ENCODE measurements around the gene CTXND2.
"Not testable (repeated sequence)": the region's sequence is repeated elsewhere in the genome, so short reads cannot be mapped to it uniquely, and the experiment has no call there.

Gene CTXND2

DNA sequence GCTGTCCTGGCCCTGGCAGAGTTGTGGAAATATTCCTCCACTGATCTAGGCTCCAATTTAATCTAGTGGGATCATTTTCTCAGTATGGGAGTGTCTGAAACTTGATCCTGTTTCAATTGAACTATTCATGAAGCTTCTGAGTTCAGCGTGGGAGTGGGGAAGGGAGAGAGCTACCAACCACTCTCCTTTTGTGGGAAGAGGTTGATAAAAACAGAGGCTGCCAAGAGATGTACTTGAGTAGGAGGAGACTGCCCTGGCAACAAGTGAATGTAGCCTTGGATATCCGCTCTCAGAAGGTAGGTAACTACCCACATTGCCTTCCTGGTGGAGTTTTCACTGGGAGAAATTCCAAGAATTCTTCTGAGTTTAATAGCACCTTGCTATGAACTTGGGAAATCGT, at the start of gene CTXND2:
Gene CTXND2 (plus strand): TSS at position 119 of the 400 bp plus-strand sequence. CDS start 25,179 bp downstream, outside the sequence.
- DNase-seq, result no peak

DNA sequence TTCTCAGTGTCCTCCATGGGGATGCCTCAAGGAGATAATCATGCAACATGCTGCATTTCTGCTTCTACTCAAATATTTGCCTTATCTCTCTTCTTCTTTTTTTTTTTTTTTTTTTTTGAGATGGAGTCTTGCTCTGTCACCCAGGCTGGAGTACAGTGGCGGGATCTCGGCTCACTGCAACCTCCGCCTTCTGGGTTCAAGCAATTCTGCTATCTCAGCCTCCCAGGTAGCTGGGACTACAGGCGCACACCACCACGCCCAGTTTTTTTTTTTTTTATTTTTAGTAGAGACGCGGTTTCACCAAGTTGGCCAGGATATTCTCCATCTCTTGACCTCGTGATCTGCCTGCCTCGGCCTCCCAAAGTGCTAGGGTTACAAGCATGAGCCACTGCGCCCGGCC, 46.1 kb upstream of the CTXND2 start:
- DNase-seq, result not testable (repeated sequence)

DNA sequence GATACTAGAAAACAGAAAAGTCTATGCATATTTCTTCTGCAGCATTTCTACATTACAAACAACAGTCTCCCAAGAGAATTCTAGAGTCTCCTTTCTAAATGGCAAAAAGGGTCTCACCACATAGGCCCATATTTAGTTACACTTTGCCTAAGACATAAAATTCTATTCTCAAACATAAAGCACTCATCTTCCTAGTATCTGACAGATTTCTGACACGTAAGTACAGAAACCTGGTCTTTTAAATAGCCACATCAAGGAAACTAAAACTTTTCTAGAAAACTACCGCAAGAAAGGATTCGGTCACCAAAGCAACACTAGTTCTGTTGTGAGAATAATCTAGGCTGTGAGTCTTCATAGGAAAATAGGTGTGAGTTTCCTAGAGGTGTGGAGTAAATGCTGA, 45.3 kb upstream of the CTXND2 start:
- no peak for DNase-seq

DNA sequence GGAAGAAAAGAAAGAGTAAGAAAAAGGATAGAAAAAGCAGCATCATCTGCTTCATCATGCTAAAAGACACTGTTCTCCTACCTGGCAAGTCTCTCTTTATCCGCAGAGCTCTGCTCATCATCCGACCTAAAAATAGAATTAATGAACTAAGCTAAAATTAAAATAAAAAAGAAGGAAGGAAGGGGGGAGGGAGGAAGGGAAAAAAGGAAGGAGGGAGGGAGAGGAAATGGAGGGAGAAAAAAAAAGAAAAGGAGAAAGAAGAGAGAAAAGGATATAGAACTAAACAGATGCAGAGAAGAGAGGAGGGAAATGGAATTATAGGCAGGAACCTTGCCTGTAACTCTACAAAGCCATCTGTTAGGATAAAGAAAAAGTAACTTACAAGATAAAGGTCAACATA, 44.6 kb upstream of the CTXND2 start:
- DNase-seq, result no peak

DNA sequence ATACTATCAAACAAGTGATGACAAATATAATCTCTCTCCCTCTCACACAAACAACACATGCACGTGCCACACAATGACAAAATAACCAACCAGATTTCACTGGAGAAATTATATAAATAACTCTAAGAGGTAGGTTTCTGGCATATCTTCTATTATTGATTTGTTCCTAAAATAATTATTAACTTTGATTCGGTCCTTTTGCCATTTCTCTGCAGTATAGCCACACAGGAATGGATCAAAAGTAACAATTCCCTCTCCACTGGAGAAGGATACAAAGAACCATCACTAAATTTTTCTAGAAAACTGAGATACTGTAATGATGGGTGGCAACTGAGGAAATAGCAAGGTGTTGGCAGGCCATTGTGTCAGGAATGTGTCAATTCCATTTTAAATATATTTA, 44.0 kb upstream of the CTXND2 start:
- DNase-seq, result no peak

DNA sequence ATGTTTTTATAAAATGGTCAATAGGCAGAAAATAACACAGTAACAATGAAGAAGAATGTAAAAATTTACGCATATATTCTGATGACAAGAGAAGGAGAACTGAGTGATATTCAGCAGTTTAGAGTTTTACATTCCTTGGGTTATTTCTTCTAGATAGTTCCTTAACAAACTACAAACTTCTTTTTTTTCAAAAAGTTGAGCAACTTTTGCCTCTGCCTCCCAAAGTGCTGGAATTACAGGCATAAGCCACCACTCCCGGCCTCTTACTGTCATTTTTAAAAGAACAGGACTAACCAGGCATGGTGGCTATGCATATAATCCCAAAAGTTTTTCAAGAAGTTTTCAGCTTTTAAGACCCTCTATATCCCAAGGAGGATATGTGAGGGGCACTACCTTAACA, 43.5 kb upstream of the CTXND2 start:
- peak; percentile 10 for DNase-seq

DNA sequence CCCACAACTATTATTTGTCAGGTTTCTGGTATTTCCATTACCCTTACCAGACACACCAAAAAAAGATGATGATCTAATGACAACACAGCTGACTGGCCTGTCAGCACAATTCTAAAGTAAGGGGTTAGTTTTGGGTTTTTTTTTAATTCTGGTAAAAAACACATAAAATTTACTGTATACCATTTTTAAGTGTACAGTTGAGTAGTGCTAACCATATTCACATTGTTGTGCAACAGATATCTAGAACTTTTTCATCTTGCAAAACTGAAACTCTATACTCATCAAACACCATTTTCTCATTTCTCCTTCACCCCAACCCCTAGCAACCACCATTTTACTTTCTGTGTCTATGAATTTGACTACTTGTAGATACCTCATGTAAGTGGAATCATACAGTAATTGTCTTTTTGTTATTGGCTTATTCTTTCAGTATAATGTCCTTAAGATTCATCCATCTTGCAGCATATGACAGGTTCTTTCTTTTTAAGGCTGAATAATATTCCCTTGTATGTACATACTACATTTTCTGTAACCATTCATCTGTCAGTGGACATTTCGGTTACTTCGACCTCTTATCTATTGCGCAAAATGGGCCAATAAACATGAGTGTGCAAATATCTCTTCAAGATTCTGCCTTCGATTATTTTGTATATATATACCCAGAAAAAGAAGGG, 40.3 kb upstream of the CTXND2 start:
- peak; percentile 27 for DNase-seq

DNA sequence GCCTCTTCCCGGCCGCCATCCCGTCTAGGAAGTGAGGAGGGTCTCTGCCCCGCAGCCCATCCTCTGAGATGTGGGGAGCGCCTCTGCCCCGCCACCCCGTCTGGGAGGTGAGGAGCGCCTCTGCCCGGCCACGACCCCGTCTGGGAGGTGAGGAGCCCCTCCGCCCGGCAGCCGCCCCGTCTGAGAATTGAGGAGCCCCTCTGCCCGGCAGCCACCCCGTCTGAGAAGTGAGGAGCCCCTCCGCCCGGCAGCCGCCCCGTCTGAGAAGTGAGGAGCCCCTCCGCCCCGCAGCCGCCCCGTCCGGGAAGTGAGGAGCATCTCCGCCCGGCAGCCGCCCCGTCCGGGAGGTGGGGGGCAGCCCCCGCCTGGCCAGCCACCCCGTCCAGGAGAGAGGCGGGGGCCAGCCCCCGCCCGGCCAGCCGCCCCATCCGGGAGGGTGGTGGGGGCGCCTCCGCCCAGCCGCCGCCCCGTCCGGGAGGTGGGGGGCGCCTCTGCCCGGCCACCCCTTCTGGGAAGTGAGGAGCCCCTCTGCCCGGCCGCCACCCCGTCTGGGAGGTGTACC, 36.1 kb upstream of the CTXND2 start:
- not testable (repeated sequence) for DNase-seq

DNA sequence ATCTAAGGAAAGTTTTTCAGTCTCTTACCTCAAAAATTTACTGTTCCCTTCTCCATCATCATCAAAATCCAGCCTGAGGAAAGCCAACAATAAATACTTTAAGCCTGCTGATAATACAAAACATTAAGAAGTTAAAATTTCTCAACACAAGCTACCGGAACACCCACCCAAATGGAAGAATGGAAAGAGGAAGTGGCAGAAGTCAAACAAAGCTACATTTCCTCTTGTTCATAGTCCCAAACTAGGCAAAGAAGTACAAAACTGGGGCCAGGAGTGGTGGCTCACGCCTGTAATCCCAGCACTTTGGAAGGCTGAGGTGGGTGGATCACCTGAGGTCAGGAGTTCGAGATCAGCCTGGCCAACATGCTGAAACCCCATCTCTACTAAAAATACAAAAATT, 34.2 kb upstream of the CTXND2 start:
- peak; percentile 68 for DNase-seq

DNA sequence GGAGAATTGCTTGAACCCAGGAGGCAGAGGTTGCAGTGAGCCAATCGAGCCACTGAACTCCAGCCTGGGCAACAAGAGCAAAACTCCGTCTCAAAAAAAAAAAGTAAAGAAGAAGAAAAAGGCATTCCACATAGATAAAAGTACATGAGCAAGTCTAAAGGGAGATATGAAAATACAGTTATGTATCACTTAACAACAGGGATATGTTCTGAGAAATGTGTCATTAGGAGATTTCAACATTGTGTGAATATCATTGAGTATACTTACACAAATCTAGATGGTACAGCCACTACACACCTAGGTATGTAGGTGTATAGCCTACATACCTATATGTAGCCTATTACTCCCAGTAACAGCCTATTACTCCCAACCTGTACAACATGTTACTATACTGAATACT, 23.2 kb upstream of the CTXND2 start:
- DNase-seq, result no peak

DNA sequence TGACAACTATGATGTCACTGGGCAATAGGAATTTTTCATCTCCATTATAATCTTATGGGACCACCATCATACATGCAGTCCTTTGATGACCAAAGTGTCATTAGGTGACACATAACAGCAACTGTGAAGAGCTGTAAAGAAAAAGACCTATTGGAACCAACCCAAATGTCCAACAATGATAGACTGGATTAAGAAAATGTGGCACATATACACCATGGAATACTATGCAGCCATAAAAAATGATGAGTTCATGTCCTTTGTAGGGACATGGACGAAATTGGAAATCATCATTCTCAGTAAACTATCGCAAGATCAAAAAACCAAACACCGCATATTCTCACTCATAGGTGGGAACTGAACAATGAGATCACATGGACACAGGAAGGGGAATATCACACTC, 22.7 kb upstream of the CTXND2 start:
- not testable (repeated sequence) for DNase-seq

DNA sequence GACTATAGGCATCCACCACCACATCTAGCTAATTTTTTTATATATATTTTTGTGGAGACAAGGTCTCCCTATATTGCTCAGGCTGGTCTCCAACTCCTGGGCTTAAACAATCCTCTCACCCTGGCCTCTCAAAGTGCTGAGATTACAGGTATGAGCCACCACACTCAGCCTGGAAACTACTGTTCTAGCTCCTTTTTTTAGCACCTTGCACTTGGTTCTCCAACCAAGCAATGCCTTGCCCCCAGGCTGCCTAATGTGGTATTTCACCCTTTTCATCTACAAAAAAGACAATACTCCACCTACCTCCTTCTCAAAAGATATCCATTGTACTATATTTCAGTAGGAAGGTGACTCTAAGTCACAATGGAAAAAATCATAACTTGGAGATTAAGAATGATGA, 17.3 kb upstream of the CTXND2 start:
- no peak for DNase-seq

DNA sequence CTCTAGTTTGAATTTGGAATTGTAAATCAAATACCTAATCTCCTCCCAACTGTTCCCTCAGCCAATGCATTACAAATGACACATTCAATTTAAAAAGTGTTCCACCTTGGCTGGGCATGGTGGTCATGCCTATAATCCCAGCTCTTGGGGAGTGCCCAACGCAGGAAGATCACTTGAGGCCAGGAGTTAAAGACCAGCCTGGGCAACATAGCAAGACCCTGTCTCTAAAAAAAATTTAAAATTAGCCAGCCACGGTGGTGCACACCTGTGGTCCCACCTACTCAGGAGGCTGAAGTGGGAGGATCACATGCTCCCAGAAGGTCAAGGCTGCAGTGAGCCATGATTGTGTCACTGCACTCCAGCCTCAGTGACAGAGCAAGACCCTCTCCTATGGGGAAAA, 14.4 kb upstream of the CTXND2 start:
- no peak for DNase-seq

DNA sequence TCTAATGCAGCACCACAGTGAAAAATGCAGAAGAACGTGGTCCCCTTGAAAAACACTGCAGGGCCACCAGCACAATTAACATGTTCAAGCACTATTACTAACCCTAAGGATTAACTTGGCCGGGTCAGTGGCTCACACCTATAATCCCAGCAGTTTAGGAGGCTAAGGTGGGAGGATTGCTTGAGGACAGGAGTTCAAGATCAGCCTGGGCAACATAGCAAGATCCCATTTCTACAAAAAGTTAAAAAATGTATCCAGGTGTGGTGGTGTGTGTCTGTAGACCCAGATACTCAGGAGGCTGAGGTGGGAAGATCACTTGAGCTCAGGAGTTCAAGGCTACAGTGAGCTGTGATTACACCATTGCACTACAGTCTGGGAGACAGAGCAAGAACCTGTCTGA, 13.4 kb upstream of the CTXND2 start:
- no peak for DNase-seq

DNA sequence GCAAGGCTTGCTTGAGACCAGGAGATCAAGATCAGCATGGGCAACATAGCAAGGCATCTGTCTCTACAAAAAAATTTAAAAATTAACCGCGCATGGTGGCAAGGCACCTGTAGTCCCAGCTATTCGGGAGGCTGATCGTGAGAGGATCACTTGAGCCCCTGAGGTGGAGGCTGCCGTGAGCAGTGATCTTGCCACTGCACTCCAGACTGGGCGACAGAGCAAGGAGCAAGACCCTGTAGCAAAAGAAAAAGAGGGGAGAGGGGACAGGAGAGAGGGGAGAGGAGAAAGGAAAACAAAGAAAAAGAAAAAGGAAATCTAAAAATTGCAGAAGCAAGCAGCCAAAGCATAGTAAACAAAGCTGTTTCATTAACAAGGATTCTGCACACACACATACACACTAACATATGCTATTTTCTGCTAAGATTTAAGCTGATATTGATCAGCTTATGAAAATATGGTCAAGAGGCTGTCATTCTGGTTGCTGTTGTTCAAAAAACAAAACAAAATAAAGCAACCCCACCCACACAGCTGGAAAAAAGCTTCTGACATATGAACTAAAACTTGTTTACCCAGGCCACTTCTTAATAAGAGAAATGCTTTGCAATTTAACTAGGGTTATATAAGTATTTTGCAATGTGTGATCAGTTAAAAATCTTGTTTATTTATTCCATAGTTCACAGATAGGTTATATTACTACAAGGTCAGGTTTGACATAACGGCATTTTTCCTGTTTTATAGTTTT, 12.3 kb upstream of the CTXND2 start:
- no peak for DNase-seq

DNA sequence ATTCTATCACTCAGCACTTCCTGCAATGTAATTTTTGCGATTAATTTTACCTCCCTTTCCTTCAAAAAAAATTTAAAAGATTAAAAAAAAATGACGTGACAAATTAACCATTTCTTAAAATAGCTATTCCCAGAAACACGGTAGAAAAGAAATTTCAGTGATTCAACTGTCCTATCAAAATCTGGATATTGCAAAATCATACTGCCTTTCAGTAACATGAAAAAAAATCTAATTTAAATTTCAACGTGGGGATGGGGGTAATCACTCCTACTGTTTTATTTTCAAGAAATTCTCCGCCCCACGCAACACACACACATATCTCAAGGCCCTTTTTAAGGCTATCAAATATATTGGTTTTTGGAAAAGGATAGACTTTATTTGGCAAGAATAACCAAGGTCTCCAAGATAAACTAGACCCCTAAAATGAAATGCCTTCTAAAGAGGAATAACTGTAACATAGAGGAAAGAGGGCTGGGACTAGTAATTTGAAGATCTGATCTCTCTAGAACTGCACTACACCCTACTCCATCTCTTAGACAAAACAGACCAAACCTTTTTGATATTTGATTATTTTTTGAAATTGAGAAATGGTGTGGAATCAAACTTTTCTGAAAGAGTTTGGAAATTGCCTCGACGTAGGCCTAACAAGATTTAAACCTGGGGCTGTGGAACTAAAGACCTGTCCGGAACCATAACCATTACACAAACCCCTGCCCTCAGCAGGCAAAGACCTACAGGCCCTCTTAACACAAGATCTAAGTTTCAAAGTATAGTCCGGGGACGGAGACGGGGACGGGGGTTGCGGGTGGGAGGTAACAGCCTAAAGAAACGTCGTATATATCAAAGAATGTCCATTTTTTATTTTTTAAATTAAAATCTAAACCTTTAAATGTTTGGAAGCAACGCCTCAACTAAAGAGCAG, 11.5 kb upstream of the CTXND2 start:
- DNase-seq, result no peak

DNA sequence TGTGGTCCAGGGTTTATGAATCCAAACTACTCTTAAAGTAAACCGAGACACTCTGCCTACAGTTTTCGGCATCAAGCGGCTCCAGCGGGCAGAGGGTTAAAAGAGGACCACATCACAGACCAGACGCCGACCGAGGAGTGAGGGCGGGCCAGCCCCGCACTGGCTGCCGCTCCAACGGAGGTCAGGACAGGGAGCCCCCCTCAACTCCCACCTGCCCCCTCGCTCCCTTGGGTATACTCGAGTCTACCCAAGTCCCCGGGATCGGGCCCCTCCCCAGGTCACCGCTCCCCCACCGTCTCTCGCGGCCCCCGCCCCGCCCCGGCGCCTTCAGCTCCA, 10.8 kb upstream of the CTXND2 start:
- DNase-seq, result peak; percentile 48

DNA sequence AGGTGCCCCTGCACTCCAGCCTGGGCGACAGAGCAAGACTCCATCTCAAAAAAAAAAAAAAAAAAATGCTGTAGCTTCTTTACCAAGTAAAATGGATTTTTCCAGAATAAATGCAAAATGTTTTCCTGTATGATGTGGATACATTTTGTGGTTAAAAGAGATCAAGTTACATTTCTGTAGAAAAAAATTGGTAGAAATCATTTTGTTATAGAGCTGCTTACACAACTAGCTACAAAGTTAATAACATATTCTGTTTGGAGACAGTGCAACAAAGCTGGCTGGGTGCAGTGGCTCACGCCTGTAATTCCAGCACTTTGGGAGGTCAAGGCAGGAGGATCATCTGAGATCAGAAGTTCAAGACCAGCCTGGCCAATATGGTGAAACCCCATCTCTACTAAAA, 8.0 kb upstream of the CTXND2 start:
- DNase-seq, result not testable (repeated sequence)

DNA sequence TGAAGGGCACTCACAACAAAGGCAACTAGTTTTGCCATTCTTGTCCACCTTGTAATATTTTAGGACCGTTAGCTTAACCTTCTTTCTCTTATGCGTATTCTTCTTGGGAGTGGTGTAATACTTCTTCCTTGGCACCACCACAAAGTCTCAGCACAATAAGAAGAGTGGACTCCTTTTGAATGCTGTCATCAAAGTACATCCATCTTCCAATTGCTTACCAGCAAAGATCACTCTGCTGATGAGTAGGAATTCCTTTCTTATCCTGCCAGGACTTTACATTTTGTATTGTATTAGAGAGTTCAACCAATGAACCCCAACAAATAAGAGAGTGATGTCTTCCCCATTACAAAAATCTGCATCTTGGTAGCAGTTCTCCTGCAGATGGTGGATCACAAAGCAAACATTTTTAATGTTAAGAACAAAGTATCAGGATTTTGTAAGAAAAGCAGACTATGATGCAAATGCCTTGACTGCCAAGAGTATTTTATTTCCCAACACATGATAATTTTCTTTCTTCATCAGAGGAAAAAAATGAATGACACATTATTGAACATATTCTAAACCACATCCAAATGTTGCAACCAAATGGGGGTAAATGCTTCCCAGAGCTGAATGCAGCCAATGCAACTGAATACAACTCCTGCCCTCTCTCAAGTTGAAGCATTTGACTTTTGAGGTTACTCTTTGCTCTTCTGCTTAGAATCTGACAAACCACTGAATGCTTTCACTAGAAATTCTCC, 5.4 kb upstream of the CTXND2 start:
- peak; percentile 93 for DNase-seq

DNA sequence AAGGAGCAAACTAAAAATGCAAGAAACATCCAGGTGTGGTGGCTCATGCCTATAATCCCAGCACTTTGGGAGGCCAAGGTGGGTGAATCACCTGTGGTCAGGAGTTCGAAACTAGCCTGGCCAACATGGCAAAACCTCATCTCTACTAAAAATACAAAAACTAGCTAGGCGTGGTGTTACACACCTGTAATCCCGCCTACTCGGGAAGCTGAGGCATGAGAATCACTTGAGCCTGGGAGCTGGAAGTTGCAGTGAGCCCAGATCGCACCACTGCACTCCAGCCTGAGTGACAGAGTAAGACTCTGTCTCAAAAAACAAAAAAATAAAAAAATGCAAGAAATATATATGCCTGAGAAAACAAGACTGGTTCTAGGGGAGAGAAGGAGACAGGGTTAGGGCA, 3.8 kb upstream of the CTXND2 start:
- DNase-seq, result not testable (repeated sequence)

DNA sequence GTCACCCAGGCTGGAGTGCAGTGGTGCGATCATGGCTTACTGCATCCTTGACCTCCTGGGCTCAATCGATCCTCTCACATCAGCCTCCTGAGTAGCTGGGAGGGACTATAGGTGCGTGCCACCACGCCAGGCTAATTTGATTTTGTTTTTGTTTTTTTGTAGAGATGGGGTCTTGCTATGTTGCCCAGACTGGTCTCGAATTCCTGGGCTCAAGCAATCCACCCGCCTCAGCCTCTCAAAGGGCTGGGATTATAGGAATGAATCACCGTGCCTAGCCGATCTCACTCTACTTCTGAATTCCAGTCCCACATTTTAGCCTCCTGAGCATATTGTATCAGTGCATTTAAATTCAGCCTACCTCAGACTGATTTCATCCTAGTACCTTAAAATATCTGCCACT, 1.8 kb downstream of the CTXND2 start:
- DNase-seq, result no peak

DNA sequence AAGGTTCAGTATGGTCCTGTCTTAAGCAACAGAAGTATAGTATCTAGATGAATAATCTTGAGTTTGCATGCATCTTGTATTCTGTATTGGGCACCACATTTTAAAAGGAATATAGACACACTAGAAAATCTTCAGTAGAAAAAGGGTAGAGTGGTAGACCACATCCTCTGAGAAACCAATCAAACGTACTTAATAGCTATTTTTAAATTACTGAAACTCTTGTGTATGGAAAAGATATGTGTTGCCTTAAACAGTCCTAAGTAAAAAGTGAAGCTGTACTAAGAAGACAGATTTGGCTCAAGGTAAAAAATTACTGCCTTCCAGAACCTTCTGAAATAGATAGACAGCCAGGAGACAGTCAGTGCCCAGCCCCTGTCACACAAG, 3.1 kb downstream of the CTXND2 start:
- DNase-seq, result no peak
